NB4 (cell line): ENCODE results near the gene GRHL1.

Experiments
- POLR2A ChIP-seq: IDR thresholded peaks from 2 replicates; pipeline ENCODE4 v1.6.1; 2011; ENCODE audit warnings: mild to moderate bottlenecking; ENCODE audit not compliant: insufficient read length; ENCODE audit errors: extremely low read depth
- TF ChIP-seq, protein P1 (sequence below): IDR thresholded peaks from one replicate; pipeline ENCODE4 v1.5.1; 2012; ENCODE audit warnings: low read depth, low read length

- no peak for TF ChIP-seq POLR2A
- TF ChIP-seq, protein P1, sequence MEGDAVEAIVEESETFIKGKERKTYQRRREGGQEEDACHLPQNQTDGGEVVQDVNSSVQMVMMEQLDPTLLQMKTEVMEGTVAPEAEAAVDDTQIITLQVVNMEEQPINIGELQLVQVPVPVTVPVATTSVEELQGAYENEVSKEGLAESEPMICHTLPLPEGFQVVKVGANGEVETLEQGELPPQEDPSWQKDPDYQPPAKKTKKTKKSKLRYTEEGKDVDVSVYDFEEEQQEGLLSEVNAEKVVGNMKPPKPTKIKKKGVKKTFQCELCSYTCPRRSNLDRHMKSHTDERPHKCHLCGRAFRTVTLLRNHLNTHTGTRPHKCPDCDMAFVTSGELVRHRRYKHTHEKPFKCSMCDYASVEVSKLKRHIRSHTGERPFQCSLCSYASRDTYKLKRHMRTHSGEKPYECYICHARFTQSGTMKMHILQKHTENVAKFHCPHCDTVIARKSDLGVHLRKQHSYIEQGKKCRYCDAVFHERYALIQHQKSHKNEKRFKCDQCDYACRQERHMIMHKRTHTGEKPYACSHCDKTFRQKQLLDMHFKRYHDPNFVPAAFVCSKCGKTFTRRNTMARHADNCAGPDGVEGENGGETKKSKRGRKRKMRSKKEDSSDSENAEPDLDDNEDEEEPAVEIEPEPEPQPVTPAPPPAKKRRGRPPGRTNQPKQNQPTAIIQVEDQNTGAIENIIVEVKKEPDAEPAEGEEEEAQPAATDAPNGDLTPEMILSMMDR = no peak
Measured at GRCh38 chr2:10042301-10043161, 91.0 kb downstream of the GRHL1 start.
